Amygdala (tissue), 56 donors: ENCODE measurements around the gene TULP4.
"Not testable (repeated sequence)": the region's sequence is repeated elsewhere in the genome, so short reads cannot be mapped to it uniquely, and the experiment has no call there.

ENCODE experiments used
- DNase-seq, 56 donors: peaks; one replicate each; lab custom pipeline; 2025; lab: John Stamatoyannopoulos, UW

The TULP4 gene

DNA sequence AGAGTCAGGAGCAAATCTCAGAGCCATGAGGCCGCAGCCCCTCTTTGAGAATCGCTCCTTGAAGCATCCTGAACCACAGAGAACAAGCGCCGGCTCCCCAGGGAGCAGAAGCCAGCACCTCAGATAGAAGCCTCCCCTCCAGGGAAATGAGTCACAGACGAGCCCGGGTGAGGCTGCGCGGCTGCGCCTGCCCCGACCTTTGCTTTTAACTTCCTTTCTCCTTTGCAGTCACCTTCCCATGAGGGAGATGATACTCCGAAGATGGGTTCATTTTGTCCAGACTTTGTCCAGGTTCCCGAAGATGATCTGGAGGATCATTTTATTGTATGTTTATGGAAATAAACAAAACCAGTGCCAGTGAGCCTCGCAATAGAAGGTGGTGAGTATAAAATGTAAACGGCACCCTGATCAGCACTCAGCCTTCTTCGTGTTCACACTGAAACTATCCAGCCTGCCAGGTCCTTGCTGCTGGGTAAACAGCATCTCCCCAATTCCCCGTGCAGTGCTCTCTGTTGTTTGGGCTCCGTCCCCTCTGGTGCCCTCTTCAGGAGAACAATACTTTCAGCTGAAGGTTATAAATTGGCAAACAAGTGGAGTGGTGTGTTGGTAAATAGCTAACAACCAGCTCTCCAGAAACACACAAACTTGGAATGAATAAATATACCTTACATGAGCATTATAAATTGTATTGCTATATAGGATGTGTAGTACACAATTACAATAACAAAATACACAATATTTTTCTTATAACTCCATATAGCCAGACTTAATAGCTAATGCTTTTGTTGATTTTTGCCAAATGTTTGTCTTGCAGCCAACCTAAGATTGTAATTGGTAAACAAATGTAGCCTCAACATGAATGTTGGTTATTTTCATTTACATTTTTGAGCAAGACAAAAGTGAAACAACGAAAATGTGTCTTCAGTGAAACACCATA, 206.2 kb downstream of the TULP4 start:
- peak in 33 of 56 donors; percentile 8 to 74 (median 33) for DNase-seq

DNA sequence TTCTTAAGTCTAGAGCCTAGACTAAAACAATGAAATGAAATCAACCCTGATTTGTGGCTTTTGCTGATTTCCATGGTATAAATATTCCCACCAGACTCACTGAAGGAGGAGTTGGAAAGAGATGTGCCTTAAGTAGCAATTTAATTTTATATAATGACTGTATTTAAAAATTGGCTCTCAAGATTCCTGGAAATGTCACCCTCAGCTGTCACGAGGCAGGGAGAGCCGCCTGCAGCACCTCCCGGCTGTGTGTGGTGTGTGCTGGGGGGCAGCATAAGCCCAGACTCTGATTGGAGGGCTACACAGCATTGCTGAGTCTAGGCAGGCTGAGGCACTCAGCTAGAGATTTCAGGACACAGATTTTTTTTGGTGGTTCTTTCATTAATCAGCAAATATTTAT, 207.0 kb downstream of the TULP4 start:
- peak in 4 of 56 donors; percentile 14 to 25 (median 20) for DNase-seq

DNA sequence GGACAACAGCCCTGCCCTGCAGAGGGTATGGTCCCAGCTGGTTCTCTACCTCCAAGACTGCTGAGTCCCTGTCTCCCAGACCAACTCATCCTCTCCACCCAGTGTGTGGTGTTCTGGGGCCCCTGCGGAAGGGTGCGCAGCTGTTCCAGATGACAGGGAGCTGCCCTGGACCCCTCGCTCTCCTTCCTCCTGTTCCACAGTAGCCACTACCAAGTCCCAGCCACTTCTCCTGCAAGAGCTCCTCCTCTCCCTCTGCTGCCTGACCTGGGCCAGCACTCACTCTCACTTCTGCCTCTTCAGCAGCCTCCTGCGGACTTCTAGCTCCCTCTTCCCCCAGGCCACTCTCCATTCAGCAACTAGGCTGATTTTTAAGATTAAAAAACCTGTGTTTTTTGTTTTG, 207.5 kb downstream of the TULP4 start:
- DNase-seq = no peak

DNA sequence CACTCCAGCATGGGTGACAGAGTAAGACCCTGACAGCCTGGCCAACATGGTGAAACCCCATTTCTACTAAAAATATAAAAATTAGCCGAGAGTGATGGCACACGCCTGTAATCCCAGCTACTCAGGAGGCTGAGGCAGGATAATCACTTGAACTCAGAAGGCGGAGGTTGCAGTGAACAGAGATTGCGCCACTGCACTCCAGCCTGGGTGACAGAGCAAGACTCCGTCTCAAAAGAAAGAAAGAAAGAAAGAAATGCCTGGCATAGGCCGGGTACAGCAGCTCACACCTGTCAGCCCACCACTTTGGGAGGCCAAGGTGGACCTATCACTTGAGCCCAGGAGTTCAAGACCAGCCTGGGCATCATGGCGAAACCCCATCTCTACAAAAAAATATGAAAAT, 208.7 kb downstream of the TULP4 start:
- not testable (repeated sequence) for DNase-seq

DNA sequence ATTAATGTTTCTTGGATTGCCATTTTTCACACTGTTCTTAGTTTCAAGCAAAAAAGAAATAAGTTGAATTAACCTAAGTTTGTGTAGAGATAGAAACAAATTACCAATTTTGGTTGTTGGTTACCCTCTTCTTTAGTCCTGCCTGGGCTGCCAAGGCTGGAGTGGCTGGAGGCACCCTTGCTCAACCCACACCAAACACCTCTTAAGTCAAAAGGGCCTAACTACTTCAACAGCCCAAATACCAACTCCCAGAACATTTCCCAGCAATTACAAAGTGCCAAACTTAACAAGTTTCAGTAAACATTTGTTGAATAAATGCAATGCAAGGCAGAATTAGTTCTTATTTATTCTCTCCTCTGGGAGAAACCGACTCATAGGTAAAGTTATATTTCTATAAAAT, 209.5 kb downstream of the TULP4 start:
- no peak for DNase-seq

DNA sequence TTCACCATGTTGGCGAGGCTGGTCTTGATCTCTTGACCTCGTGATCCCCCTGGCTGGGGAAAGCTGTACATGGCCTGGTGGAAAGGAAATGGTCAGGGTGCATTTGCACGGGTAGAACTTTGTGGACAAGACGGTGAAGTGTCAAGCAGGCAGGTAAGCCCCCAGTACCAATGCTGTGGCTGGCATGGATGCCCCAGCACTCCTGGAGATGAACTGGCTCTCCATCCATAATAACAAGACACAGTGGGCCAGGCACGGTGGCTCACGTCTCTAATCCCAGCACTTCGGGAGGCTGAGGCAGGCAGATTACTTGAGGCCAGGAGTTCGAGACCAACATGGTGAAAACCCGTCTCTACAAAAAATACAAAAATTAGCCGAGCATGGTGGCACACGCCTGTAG, 210.4 kb downstream of the TULP4 start:
- DNase-seq = no peak

DNA sequence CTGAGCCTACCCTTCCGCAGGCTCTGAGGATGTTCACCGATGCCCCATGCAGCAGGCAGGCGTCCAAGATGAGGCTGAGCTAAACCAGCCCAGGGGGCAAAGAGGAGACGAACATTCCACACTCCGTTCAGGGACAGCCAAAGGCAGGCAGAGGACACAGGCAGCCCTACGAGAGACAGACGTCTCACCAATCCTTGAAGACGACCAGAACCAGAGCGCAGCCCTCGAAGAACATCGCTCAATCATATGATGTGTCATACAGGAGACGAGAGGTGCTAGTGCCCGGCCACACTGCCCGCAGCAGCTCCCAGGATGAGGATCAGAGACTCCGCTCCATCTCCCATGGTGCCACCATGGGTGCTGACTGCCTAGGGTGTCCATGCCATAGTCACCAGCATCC, 212.0 kb downstream of the TULP4 start:
- DNase-seq = no peak

DNA sequence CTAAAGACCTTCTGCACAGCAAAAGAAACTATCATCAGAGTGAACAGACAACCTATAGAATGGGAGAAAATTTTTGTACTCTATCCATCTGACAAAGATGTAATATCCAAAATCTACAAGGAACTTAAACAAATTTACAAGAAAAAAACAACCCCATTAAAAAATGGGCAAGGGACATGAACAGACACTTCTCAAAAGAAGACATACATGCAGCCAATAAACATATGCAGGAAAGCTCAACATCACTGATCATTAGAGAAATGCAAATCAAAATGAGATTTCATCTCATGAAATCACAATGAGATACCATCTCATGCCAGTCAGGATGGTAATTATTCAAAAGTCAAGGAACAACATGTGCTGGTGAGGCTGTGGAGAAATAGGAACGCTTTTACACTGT, 215.6 kb downstream of the TULP4 start:
- DNase-seq = not testable (repeated sequence)

DNA sequence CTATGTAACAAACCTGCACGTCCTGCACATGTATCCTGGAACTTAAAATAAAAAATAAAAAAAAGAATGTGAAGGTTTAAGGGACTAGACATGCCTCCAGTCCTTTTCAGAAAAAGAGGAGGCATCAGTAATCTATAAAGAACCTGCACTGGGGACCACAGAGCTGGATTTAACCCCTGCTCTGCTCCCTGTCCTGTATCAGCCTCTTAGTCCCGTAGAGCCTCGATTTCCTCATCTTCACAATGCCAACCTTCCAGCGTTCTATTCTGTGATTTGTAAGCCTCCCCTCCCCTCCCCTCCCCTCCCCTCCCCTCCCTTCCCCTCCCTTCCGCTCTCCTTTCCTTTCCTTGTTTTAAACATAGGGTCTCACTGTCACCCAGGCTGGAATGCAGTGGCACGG, 216.6 kb downstream of the TULP4 start:
- DNase-seq = no peak

DNA sequence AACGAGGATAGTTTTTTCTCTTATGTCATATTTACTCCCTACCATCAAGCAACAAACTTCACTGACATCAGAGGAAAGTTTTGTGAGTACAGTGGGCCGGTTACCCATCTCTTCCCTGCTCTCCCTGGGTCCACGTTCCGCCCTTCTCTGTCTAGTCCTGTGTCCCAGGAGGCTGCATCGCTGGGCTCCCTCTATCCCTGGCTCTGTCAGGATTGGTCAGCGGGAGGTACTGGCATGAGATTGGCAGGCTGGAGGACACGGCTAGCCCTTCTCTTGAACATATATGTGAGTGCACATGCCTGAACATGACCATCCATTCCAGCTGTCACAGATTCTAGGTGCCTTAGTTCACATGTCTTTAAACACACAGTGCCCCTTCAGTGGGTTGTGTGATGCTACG, 217.4 kb downstream of the TULP4 start:
- no peak for DNase-seq

DNA sequence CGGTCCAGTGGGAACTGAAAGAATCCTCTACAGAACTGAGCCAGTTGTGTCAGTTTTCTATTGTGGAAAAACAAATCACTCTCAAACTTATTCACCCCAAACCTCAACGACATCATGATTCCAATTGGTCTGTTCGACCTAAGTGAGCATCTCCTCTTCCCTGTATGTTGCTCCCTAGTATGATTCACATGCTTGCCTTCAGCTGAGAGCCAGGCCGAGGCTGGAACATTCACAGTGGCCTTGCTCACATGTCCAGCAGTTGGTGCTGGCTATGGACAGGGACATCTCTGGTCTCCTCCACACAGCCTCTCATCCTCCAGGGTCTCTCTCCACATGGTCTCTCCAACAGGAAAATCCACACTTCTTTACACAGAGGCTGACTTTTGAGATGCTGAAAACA, 219.3 kb downstream of the TULP4 start:
- no peak for DNase-seq

DNA sequence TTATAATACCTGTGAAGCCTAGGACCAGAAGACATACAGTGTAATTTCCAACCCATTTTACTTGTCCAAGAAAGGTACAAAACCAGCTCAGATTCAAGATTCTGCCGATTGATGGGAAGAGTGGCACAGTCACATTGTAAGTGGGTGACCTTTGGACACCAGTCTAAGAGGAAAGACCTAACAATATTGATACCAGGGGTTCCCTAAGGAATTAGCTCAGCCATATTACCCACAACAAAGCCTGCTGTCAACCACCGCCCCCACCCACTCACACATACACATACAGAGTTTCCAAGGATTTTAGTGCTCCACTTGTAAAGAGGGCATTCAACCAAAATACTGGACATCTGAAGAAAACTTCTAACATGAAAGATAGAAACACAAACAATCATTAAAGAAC, 219.7 kb downstream of the TULP4 start:
- no peak for DNase-seq

DNA sequence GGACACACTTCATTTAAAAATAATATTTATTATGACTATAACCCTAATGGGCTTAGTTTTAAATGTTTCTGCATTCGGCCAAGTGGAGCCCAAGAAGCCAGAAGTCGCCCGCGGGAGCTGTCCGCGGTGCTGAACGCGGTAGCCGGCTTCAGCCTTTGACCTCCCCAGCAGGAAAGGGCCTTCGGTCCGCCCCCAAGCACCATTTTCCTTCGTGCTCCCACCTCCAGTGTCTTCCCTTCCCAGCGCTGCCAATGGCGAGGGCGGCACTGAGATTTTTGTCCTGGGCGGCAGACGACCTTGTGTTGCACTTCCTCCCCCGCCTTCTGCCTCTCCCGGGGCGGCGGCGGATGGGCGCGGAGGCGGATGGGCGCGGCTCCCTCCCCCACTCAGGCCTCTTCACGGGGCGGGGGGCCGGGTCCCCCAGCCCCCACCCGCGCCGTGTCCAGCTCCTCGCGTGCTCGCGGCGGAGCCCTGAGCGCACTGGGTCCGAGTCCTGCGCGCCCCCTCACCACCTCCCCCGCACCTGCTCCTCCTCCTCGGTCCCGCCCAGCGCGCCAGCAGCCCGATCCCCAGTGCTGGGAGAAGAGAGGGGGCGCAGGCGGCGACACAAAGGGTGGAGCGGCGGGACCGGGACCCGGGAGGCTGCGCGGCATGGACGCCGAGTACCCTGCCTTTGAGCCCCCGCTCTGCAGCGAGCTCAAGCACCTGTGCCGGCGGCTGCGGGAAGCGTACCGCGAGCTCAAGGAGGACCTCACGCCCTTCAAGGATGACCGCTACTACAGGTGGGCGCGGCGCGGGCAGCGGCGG, 224.0 kb downstream of the TULP4 start:
- DNase-seq = peak in 19 of 56 donors; percentile 10 to 68 (median 29)

DNA sequence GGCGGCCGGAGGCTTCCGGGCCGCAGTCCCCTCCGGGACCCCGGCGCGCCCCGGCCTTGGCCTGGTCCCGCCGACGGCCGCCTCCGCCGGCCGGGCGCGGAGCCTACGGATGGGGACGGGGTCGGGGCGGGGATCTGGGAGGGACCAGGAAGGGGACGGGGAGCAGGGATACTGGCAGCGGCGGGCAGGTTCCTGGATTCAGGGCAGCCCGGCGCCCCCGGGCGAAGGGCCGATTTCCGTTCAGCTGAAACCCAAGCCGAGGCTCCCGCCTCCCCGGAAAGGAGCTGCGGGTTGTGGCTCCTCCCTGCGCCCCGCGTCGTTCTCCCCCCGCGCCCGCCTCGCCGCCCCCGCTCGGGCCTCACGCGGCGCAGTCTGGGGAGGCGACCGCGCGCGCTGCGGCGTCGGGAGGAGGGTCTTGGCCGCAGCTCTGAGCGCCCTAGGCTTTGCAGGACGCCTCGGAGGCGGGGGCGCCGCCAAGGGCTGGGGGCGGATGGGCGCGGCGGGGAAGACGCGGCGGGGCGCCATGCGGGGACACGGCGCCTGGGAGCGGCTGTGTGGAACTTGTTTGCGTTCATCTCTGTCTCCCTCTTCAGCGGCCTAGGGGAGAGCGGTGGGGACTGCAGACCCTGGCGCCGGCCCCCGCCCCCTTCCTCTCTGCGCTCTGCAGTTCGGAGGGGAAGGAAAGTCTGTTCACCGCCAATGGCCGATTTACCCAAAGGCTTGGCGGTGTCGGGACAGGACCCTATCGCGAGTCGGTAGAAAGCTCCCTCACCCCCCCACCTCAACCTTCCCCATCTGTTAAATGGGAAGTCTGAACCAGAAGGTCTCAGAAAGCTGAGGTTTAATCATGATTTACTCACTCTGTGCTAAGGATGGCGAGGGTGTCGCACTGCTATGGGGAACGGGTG, 224.9 kb downstream of the TULP4 start:
- DNase-seq = peak in 27 of 56 donors; percentile 9 to 64 (median 34)

DNA sequence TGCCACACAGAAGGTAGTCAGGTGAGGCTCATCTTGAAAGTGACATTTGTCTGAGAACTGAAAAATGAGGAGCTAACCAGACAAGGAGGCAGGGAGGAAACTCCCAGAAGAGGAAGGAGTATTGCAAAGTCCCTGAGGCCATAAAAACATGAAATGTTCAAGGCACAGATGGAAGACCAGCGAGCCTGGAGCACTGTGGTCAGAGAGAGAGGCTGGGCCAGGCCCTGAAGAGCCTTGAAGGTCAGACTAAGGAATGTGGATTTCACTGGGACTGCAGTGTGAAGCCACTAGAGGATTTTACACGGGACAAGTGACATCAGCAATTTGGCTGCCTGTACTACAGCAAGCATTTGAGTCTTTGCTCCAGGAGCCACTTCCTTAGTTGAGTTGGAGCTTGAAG, 226.5 kb downstream of the TULP4 start:
- DNase-seq = no peak

DNA sequence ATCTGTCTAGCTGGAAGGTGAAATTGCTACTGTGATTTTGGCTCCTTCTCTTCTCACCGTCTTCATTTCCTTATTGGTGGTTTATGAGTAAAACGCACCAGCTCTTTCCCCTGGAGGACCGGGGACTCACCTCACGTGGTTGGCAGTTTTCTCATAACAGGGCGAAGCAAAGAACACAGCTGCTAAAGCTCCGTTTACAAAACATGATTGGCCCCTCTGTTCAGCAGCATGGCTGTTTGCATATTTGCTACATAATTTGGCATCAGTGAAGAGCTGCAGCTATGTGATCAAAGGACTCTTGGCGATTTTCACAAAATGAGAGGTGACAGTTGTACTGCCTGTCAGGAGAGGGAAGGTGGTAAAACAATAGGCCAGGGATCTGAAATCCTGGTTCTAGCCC, 227.1 kb downstream of the TULP4 start:
- DNase-seq = no peak

DNA sequence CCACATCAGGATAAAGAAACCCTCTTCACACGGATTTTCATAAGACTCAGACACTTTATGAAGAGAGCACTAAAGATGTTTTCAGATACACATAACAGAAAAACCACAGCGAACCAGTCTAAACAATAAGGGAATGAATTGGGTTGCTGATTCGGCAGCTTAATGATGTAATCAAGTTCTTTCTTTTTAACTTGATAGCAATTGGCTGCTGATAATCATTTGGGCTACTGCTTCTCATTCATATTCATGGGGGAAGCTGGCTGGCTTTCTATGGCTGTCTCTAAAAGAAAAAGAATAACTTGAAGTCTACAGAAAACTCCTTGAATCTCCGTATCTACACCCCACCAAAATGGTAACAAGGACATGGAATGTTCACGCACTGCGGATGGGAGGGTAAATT, 227.6 kb downstream of the TULP4 start:
- DNase-seq = no peak

DNA sequence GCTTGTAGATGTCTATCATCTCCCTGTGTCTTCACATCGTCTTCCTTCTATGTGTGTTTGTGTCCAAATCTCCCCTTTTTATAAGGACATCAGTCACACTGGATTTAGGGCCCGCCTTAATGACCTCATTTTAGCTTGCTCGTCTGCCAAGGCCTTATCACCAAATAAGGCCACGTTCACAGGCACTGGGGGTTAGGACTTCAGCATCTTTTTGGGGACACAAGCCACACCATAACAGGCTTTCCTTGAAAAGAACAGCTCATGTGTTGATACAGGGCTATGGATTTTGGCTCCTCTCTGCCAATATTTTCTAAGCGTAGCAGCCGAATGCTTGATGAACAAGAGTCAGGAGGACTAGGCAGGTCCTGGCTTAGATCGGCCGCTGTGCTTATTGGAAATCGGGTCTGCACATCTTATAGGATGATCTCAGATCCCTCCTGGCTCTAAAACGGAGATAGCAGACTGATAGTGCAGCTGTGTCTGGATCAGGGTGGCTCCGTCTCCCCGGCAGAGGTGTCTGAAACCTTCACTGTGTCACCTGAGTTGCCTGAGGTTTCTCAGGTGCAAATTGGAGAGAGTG, 231.4 kb downstream of the TULP4 start:
- no peak for DNase-seq

DNA sequence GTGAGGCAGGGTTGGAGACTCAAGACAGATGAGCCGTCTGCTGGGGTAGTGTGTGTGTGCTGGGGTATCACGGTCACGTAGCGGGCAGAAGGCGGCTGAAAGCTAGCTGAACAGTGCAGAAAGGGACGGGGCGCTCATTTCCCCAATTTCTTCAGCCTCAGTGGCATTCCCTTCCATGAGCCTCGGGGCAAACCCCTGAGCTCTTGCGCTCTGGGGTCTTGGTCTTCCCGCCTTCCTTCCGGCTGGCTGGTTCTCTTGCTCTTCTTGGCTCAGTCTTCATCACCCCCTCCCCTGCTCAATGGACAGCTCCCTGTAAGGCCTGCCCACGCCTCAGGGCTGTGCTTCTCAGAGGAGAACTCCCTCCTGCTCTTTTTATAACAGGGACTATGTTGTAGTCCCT, 232.2 kb downstream of the TULP4 start:
- DNase-seq = no peak
